8988T (cell line): ENCODE results near the gene PPDPF.

Source experiments
- DNase-seq: peaks from one replicate; pipeline ENCODE4 v3.0.0; 2011

The PPDPF gene

GRCh38 chr20:63539092-63539430 is 18.5 kb downstream of the PPDPF start:
- no peak for DNase-seq

- DNase-seq: no peak
These were observed 19.1 kb downstream of the PPDPF start for GRCh38 chr20:63539441-63540370.

DNA sequence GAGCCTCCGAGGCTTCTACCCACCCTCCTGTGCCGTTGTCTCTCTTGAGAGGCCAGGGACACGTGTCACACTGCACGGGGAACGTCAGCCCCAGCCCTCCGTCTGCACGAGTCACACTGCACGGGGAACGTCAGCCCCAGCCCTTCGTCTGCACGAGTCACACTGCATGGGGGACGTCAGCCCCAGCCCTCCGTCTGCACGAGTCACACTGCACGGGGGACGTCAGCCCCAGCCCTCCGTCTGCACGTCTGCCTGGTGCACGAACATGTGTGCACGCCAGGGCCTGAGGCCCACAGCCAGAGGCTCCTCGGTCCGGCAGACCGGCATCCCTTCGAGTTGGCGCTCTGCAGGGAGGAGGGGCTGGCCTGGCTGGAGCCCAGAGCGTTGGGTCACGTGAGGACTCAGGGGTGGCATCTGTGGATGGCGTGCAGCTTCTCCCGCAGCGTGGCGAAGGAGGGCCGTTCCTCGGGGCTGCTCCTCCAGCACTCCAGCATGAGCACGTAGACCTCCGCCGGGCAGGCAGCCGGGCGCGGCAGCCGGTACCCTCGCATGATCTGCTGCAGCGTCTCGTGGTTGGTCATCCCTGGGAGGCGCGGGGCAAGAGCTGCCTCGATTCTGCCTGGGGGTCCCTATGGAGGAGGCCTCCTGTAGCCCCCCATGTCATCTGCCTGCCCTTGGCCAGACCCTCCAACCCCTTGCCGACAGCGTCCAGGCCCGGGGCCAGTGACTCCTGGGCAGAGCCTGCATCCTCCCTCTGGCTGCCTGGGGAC is 20.0 kb downstream of the PPDPF start:
- no peak for DNase-seq

DNA sequence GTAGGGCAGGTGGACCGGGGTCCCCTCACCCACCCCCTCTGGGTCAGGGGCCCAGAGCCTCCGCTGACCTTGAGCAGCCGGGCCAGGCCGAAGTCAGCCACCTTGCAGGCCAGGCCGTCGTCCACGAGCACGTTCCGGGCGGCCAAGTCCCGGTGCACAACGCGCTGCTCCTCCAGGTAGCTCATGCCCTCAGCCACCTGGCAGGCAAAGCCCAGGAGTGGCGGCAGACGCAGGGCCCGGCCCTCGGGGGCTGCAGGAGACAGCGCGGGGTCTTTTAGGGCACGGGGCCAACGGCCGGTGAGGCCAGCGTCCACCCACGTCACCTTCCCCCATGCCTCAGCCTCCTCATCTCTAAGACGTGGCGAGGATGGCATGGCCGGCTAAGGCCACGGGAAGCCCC is 20.8 kb downstream of the PPDPF start:
- DNase-seq: no peak

GRCh38 chr20:63542031-63542559 is 21.5 kb downstream of the PPDPF start:
- DNase-seq: no peak

GRCh38 chr20:63542696-63543095 is 22.1 kb downstream of the PPDPF start:
- DNase-seq: no peak

DNA sequence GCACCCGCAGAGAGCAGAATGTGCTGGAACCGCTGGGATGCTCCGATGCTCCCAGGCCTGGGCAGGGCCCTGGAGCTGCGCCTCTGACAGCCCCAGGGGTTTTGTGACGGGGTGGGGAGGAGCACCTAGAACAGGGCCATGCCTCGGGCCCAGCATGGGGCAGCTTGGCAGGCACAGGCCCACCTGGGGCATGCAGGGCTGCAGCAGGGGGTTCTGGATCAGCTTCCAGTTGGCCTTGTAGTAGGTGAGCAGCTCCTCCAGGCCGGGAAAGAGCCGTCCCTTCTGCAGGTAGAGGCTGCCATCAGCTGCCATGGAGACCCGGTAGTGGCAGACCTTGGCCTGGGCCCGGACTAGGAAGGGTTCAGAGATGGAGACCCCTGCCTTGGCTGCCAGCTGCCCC is 22.6 kb downstream of the PPDPF start:
- DNase-seq: no peak

GRCh38 chr20:63543733-63544132 is 23.2 kb downstream of the PPDPF start:
- DNase-seq: no peak

DNA sequence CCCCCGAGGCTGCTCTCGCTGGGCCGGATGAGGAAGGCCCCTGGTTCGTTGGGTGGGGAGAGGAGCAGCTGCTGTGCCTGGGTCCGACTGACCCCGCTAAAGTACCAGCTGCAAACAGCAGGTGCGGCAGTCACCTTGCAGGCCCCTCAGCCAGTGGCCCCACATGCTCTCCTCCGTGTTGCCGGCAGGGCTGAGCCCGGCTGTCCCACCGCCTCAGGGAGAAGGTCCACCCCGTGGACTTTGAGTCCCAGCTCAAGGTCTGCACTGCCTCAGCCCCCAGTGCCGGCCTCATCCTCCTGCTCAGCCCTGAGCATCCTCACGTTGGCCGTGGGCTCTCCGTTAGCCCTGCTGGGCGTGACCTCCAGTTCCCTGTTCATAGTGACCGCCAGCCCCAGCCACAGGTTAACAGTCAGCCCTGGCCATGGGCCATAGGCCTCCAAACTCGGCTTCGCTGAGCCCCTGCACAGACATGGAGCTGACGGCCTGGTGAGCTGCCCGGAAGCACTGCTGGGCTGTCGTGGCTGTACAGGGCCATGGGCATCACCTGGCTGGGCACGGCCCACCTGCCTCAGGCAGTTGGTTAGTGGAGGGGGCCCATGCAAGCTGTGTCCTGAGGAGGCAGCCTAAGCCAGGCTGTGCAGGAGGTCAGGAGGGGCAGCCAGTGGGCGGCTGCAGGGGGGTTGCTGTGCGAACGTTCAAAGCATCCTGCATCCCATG is 23.8 kb downstream of the PPDPF start:
- no peak for DNase-seq

GRCh38 chr20:63544958-63545516 is 24.5 kb downstream of the PPDPF start:
- peak; percentile 100 for DNase-seq

DNA sequence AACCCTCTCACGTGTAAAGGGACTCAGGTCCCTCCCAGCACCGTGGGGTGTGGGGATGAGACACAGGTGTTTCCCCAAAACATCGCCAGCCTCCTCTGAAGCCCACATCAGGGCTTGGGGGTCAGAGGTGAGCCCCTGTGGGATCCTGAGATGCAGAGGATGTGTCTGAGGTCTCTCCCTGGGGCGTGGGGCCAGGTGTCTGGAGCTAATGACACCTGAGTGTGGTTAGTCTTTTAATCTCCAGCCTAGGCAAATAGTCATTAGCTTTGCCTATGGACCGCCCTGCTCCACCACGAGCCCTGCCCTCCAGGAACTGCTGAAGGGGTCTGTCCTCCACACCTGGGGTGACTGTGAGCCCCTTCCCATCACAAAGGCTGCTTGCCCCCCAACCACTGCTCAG is 25.2 kb downstream of the PPDPF start:
- no peak for DNase-seq

DNA sequence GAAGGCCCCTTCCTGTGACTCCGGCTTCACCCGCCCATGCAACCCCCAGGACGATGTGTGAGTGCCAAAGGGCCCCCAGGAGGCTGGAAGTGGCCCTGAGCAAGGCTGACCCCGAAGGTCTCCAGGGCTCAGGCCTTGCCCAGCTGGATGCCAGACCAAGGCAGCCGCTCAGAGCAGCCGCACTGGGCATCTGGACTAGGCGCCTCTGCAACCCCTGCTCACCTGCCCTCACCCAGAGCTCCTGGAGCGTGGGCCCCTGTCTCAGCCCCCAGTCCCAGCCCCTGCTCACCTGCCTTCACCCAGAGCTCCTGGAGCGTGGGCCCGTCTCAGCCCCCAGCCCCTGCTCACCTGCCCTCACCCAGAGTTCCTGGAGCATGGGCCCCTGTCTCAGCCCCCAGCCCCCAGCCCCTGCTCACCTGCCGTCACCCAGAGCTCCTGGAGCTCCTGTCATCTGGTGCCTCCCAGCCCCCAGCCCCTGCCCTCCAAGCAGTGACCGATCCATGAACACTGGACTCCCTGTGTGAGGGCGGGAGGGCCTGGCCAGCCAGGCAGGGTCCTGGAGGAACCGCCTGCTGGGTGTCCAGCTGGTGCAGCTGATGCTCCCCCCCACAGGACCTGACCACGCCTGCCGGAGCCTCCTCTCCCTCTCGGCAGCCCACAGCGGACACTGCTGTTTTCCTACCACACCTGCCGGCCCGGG is 25.8 kb downstream of the PPDPF start:
- DNase-seq: no peak

DNA sequence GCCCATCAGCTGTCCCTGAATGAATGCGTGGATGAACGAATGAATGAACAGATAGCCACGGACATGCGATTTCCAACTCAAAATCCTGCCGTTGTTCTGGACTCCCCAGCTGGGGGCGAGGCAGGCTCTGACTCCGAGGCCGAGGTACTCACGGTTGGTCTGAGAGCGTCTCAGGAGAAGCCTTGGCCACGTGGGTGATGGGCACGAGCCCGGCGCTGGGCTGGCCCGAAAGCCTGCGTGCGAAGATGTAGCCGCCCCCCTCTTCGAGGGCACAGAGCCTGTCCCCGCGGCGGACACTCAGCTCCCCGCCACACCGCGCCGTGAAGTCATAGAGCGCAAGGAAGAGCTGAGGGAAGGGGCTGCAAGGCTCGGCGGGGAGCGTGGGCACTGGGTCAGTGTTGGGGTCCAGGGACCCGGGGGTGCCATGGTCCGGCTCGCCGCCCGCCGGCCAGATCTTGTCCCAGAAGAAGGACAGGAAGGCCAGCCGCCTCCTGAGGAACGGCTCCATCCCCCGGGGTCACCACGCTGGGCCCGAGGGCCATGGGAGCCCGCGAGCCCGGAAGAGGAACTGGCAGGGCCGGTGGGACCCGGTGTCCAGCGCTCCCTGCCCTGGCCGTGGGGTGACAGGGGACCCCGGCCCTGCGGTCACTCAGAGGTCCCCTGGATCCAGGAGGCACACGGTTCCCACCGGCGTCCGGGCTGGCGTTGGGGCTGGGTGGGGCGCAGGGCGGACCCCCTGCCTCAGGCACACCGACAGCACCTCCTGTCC is 26.6 kb downstream of the PPDPF start:
- DNase-seq: no peak

GRCh38 chr20:63547725-63548480 is 27.3 kb downstream of the PPDPF start, which contains the start of gene SRMS:
Gene SRMS, minus strand, starts transcription at chr20:63547749. Its CDS starts 286 bp downstream, at chr20:63547463.
- DNase-seq: no peak

- DNase-seq: no peak
These were observed 28.0 kb downstream of the PPDPF start for GRCh38 chr20:63548542-63548941.

GRCh38 chr20:63549019-63549418 is 28.5 kb downstream of the PPDPF start:
- DNase-seq: no peak

DNA sequence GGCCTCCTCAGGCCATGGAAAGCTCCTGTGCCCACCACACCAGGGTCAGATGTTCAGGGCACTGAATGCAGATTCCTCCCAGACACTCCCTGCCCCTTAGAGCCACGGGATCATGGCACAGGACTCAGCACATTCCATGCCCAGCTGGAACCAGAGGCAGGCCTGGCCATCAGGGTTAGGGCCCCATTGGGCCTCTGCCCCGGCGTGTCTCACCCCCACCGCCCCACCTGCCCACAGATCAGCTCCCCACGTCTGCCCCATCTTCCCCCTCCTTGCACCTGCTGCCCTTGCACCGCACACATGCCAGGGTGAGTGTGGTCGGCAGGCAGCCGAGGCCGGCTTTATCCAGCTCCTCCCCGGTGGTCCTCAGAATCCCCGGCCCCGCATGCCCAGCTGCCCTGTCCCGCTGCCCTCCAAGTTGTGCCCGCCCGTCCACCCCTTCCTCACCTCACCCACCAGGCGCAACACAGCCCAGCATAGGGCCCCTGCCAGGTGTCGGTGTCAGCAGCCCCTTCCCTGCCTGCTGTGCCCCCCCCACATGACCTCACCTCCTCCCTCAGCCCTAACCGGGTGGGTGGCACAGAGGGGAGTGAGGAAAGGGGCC is 29.2 kb downstream of the PPDPF start:
- DNase-seq: no peak

DNA sequence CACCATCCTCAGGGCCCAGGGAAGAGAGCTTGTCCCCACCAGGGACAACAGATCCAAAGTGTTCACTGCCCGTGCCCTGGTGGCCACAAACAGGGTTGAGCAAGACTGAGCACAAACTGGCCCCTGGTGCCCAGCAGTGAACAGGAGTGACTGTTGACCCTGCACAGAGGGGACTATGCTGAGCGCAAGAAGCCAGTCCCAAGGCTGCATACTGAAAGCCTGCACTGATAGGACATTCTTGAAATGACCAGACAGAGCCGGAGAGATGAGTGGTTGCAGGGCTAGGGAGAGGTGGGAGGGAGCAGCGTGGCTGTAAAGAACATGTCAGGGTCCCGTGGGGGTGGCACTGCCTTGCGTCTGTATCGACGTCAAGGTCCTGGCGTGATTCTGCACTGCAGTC is 30.5 kb downstream of the PPDPF start:
- no peak for DNase-seq

GRCh38 chr20:63552481-63553249 is 32.1 kb downstream of the PPDPF start:
- no peak for DNase-seq
